ENCODE data around the gene RUNX1. TPM values are rescaled to one million over a fixed set of nuclear protein-coding genes. Genes with fewer than 3 reads are reported as not detected.

RUNX1 gene
- polyA plus RNA-seq, 10 donors, result 4.1 to 9.3 (median 4.9) TPM

GRCh38 chr21:34882719-34883131 is 166.4 kb downstream of the RUNX1 start:
- no peak for DNase-seq

GRCh38 chr21:34881839-34882371 is 167.2 kb downstream of the RUNX1 start:
- DNase-seq, result peak in 1 of 3 donors; percentile 76

- no peak for DNase-seq
These were observed 167.7 kb downstream of the RUNX1 start for GRCh38 chr21:34881421-34881820.

- DNase-seq, result no peak
These were observed 168.7 kb downstream of the RUNX1 start for GRCh38 chr21:34880401-34880800.

GRCh38 chr21:34878940-34879339 is 170.2 kb downstream of the RUNX1 start:
- DNase-seq, result no peak

GRCh38 chr21:34878501-34878900 is 170.6 kb downstream of the RUNX1 start:
- no peak for DNase-seq

GRCh38 chr21:34877485-34878128 is 171.5 kb downstream of the RUNX1 start:
- DNase-seq, result no peak

- no peak for DNase-seq
These were observed 173.3 kb downstream of the RUNX1 start for GRCh38 chr21:34875830-34876229.

GRCh38 chr21:34874684-34875513 is 174.2 kb downstream of the RUNX1 start:
- DNase-seq, result no peak

GRCh38 chr21:34871026-34871908 is 177.8 kb downstream of the RUNX1 start:
- no peak for DNase-seq

GRCh38 chr21:34870246-34870645 is 178.9 kb downstream of the RUNX1 start:
- DNase-seq, result no peak

- no peak for DNase-seq
These were observed 179.6 kb downstream of the RUNX1 start for GRCh38 chr21:34869545-34869944.

GRCh38 chr21:34867785-34868184 is 181.3 kb downstream of the RUNX1 start:
- DNase-seq, result no peak

GRCh38 chr21:34865400-34866241 is 183.5 kb downstream of the RUNX1 start:
- no peak for DNase-seq

GRCh38 chr21:34864370-34865149 is 184.5 kb downstream of the RUNX1 start:
- no peak for DNase-seq

- no peak for DNase-seq
These were observed 186.2 kb downstream of the RUNX1 start for GRCh38 chr21:34862951-34863350.

- DNase-seq, result no peak
These were observed 187.8 kb downstream of the RUNX1 start for GRCh38 chr21:34861258-34861657.

- DNase-seq, result no peak
These were observed 189.0 kb downstream of the RUNX1 start for GRCh38 chr21:34859976-34860653.

- DNase-seq, result no peak
These were observed 190.5 kb downstream of the RUNX1 start for GRCh38 chr21:34858559-34858958.

- DNase-seq, result no peak
These were observed 191.2 kb downstream of the RUNX1 start for GRCh38 chr21:34857874-34858273.
